HG03469 (cell line): ENCODE data around the gene MEIS2.

Source experiments
- ATAC-seq: cut with Tn5 transposase; IDR thresholded peaks from one replicate; pipeline ENCODE4 v1.9.1; 2021; ENCODE audit warnings: mild to moderate bottlenecking, moderate library complexity, moderate number of reproducible peaks; ENCODE audit not compliant: unreplicated experiment

Gene MEIS2

DNA sequence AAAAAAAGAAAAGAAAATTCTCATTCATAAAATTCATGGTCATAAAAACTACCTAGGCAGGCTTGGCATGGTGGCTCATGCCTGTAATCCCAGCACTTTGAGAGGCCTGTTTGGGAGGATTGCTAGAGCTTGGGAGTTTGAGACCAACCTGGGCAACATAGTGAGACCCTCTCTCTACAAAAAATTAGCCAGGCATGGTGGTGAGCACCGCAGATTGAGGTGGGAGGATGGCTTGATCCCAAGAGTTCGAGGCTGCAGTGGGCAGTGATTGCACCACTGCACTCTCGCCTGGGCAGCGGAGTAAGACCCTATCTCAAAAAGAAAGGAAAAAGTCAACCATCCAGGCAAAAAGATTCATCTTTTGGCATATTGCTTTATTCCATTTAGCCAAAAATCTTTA lies 58.5 kb downstream of the MEIS2 start:
- no peak for ATAC-seq

DNA sequence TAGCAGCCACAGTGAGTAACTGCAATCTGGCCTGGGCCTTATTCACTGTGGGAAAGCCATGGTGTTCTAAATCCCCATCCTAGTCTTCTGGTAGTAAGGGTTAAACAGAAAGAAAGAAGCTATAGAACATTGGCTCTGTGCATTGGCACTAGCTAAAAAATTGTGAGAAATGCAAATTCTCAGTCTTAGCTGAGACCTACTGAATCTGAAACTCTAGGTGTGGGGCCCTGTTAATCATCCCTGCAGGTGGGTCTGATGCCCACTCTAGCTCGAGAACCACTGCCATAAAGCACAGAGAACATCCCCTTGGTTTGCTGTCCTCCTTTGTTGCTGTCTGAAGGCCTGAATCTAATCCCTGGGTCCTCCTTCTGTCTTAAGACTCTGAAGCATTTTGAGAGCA lies 59.3 kb downstream of the MEIS2 start:
- no peak for ATAC-seq

DNA sequence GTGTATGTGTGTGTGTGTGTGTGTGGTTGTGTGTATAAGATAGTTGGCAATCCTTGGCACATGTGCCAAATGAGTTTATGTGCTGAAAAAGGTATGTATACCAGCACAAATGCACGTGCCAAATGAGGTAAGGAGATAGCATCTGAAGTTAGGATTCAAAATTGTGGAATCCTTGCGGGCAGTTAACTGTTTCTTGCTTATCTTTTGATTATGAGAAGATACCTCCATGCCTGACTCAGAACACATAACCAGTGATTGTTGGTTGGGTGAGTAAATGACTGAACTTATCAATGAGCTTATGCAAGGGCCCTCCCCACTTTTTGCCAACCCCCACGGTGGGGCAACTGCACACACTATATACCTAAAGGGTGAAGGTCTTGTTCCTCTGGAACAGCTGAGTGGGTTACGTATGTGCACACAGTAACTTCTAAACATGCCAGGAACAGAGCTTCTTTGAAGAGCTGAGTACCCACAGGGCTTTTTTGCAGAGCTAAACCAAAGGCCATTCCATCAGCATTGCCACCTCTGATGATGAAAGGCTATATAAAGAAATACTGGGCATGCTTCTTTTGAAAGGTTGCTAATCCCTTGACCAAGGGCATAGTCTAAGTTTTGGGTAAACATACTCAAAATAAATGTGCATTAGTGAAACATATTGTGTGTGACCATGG lies 60.1 kb downstream of the MEIS2 start:
- no peak for ATAC-seq

DNA sequence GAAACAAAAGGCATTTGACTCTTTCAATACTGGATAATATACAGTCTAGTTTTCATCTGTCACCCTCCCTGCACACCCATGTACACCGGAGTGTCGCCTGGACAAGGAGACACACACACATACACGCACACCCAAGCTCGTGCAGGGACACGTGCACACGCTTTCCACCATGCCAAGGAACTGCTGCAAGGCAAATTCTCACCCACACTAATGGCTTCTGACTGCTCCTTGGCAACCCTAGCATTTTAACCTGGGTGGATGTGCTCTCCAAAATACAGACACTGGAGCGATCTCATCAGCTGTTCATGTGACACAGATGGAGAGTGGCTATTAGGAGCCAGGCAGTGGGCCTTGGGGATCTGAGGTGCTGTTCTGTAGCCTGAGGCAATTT lies 61.6 kb downstream of the MEIS2 start:
- ATAC-seq: no peak

DNA sequence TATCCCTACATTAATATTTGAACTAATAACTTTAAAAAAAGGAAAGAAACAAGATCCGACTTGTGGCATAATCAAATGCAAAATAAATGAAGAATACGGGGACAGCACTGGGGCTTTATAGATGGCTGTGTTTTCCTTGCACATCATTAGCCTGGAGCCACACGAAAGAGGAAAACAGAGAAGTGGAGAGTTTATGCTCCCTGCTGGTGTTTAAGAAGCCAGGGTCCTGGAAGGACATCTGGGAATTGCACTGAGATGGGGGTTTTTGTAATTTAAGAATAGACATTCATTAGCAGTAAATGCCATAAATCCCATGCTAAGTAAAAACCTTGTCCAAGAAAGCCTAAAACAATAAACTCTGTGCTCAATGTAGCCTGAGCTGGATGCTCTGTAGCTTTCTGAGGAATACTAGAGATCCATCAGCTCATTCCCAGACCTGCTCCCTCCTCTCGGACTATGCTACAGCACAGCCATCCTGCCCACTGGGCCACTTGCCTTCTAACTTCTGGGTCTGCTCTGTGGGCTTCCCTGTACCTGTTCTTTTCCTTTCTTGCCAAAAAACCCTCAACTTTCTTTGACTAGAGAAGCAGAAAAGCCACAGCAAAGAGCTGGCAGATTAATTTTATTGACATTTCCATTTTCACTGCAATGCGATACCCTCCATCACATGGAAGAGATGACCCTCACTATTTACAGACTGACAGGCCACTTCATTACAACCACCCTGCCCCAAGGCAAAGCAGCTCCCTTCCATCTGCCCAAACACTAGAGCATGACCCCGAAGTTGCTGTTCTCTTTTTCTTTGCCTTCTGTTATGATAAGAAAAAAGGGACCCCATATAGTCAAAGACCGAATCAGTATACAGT lies 62.3 kb downstream of the MEIS2 start:
- no peak for ATAC-seq

DNA sequence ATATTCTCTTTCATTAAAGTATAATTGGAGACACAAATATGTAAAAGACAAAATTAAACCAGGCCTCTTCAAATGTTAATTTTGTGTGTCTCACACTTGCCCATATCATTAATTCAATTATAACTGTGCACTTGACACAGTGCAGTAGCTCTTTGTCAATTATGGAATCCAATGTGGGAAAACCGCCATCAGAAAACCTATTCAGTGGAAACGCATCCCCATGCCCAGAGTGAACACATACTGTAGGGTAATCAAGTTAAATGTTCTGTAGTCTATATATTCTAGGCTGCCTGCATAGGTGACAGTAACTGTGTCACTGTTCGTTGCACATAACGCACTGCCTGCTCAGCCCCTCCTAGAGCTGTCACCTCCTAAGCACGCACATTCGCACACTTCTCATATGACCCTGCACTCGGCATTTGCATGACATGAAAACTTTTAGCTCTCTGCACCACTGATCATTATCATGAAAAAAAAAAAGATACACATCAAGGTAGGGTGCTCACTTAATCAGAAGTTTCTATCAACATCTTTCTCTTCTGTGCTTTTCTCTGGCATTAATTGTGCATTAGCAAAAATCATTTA lies 63.2 kb downstream of the MEIS2 start:
- no peak for ATAC-seq

DNA sequence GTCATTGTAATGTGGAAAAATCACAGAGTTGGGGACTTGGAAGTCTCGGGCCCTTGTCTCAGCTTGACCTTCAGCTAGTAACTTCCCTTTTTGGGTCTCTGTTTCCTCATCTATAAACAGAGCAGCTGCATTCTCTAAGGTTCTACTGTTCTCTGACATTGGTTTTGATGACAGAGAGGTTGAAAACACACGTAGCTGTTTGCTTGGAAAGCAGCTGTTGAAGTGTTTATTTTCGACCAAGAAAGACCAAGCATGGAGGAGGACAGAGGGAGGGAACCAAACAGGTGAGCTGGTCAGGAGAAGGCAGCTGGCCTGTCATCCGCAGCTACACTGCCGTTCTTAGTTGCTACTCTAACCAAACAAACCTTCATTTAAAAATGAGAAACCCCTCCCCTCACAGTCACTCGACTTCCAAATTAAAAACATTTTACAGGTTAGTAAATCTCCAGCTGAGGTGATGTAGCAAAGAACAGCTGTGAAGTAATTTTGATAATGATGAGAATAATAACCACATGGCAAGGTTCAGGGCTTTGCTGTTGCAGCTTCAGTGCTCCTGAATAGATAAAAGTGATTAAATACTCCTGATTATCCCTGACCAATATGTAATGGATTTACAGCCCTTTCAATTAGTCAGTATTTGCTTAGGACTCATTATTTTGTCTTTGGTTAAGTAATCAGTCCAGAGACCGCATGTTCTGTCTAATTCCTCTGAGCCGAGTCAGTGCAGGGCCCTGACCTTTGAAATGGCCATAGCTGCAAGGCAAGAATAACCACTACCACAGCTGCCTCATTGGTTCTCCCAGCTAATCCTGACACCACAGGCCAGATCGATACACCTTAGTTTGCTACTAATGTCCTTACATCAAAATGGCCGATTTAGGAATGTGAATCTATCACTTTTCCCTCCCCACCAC lies 65.3 kb downstream of the MEIS2 start:
- no peak for ATAC-seq

DNA sequence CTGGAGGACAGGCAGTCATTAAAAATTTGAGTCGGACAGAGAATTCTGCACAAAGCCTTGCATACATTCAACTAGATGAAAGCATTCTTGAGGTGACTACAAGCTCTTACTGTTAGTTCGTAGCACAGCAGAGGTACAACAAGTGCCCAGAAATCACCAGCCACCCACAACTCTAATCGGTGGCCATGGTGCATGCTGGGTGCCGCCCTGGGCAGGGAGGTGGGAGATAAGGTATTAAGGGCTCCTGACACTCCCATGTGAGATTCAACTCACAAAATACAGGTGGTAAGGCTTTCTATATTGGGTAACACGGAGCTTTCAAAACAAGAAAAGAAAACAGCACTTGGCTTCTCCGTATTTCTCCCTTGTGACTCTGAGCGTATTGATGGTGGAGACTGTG lies 66.0 kb downstream of the MEIS2 start:
- ATAC-seq: no peak

DNA sequence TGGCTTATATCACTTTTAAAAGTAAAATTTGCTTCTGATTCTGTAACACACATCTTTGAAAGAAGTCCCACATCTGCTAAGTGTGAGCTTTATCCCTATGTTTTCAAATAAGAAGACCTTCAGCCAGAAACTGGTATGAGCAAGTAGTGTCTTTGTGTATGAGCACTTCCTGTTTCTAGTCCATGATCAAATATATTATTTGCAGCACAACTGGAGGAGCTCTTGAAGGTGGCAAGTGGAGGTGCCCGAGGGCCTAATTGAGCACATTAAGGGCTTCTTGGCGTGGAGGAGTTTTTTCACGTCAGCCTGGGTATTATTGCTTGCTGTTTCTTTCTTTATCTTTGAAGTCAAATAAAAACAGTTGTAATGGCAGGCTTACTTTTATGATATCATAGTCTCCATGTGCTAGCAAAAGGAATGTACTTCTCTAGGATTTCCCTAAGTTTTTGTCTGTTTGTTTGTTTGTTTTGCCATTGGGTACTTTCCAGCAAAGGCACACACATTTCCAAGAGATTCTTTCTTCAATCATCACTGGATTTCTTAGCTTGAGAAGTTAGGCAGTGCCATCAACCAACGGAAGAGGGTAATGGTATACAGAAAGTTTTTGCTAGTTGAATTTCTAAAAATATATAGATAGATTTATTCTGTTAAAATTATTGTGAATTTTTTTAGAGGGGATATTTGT lies 68.1 kb downstream of the MEIS2 start:
- no peak for ATAC-seq

DNA sequence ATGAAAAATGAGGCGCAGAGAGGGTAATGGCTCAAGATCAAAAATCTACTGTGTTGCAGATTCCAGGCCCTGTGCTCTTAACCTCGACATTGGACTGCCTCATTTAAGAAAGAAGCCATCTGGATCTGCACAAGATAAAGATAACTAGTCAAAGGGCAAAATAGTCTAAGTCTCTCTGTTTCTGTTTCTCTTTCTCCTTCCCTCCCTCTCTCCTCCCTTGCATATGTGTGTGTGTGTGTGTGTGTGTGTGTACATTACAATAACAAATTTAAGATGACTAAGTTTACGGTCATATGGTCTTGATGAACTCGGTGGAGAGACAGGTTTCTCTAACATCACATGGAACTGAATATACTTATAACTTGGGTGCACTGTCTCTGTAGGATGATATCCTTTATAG lies 69.2 kb downstream of the MEIS2 start:
- ATAC-seq: no peak

DNA sequence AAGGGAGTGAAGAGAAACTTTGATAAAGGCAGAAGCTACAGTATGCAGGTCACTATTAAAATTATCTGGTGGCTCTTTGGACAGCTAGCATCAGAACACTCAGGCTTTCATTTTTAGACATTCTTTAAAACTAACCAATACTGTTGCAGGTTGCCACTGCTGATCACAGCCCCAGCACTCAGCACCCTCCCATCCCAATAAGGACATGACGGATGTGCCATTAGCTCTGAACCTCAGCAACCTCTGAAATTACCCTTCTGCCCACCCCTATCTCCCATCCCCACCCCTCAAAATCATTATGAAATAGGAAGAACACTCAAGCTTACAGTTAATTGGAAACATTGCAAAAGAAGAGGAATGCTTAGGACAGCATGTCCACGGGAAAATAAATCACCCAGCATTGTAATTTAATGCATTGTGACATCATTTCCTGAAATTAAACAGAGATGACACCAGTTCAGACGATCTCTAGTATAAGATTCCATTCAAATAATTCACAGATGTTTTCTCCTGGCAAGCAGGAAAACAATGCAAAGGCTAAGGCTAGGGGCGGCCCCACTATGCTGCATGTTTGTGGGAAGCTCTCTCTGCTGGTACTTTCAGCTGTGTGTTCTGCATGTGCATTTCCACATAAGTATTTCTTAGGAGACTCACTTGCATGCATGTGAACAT lies 71.6 kb downstream of the MEIS2 start:
- no peak for ATAC-seq

DNA sequence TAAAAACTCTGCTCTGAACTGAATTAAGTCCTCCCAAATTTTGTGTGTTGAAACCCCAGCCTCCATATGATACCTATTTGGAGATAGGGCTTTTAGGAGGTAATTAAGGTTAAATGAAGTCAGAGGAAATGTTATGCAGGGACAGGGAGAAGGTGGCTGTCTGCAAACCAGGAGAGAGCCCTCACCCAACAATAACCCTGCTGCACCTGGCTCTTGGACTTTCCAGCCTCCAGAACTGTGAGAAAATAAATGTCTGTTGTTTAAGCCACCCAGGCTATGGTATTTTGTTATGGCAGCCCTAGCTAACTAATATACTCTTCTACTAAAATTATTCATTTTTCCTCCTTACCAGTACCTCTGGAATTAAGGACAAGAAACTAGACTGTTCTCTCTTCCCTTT lies 79.5 kb downstream of the MEIS2 start:
- ATAC-seq: no peak

DNA sequence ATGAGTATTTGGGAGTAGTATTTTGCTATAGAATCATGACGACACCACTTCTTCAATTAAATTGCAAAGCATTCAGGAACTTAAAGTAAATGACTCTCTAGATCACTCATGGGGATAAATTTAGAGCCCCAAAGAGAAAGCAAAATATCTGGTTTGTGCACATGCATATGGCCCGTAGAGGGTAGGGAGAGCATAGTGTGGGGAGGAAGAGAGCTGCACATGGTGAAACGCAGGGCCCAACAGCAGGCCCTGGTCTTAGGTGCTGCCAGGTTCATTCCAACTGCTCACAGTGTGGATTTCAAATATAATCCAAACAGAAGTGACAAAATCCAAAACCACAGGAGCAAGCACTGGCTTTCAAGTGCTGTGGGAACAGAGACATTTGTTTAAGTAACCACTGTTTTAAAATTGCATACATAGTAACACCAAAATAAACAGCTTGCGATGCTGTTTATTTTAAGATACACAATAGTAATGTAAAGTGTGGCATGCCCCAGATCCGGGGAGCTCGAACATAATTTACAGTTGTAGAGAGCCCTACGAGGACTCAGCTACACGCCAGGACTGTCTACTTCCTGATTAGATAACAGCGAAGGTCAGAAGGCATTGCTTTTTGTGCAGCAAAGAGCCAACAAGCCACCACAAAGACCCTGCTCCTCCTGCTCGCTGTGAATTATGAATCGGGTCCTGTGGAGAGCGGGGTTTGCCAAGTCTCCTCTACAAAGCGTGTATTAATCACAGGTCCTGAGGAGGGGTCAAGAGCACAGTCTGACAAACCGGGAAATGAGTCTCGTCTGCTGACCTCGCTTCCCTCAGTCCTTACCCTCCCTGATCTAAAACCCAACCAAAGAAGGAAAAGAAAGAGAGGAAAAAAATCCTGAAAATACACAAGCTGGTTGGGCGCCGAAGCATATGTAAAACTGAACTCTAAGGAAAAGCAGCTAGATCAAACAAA lies 80.6 kb downstream of the MEIS2 start:
- peak; percentile 35 for ATAC-seq

DNA sequence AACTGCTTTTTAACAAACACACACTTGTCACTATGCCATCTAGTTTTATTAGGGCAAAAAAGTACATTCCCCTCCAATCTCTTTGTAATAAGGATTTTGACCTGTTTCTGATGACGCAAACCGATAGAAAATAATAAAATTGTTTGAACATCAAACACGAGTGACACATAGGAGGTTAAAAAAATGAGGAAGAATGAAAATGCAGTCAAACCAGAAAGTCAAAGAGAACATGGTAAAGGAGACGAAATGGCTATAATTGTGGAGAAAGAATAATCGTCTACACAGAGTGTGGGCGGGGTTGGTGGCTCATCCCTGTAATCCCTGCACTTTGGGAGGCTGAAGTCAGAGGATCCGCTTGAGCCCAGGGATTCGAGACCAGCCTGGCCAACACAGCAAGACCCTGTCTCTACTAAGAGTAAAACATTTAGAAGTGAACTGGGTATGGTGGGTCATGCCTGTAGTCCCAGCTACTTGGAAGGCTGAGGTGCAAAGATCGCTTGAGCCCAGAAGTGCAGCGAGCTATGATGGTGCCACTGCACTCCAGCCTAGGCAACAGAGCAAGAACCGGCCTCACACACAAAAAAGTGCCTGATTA lies 83.2 kb downstream of the MEIS2 start:
- ATAC-seq: no peak

DNA sequence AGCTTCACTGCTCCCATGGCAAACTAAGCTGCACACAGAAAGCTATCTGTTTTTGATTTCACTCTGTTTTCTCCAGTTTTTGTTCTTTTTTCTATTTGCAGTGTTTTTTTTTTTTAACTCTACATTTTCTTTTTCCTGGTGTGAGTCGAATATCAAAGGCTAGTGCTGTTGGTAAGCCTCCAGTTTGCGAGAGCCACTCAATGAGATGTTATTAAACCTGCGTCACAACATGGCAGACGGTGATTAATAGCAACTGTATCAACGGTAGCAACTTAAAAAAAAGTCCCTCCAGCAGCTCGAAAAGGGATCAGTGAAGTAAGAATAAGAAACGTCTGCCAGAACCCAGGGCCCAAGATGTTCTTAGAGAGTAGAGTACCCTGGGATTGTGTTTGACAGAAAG lies 84.1 kb downstream of the MEIS2 start:
- ATAC-seq: no peak

DNA sequence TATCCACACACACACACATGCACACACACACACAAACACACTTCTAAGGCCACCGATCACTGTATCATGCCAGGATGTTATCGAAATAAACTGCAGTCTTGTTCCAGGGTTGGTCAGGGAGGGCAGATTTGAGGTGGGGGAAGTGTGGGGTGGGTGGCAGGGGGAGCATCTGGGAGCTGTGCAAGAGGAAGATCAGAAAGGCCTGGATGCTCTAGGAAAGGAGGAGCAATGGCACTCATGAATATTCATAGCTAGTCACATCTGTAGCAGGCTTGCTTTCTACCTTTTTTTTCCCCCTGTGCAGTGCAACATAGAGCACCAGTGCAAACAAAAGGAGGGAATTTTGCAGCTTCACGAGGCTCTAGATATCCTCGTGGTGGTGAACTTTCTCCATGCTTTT lies 84.9 kb downstream of the MEIS2 start:
- no peak for ATAC-seq

DNA sequence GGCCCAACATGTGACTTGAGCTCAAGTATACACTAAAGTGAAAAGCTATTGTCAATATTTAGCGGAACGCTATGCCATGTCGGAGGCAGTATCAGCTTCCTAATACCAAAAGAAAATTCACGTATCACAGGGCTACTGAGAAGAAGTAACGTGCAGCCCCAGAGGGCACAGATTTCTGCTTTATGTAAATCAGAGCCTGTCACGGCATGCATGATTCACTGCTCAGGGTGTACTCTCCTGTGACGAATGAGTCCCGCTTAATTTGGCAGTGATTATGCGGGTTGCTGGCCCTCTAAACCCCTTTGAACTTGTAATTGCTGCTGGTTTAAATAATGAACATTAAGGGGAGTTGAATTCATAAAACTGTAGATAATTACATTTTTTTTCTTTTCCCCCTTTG lies 85.3 kb downstream of the MEIS2 start:
- peak; percentile 73 for ATAC-seq

DNA sequence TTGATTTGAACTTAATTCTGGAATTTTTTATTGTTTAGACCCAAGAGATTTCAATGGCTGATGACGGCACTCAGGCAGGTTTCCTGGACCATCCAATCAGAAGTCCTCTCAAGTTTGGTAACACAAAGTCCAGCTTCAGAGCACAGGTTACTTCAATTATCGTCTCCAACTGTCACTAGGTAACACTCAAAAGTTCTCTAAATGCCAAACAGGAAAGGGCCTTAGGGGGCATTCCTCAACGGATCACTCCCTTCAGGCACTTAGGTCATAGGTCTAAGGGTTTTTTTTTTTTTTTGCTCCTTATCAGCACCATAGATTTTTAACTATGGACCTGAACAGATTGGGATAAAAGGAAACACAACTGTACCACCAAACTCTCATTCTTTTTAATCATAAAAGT lies 85.8 kb downstream of the MEIS2 start:
- no peak for ATAC-seq
